HepG2 (cell line): ENCODE data around the gene BSN. TPM values are rescaled to one million over a fixed set of nuclear protein-coding genes. Genes with fewer than 3 reads are reported as not detected.

ENCODE experiments used
- ATAC-seq: fragments of 200-7000 bp; cut with Tn5 transposase; 3 replicates; pipeline ENCODE4 v1.9.1; 2020; ENCODE audit warnings: mild to moderate bottlenecking, moderate library complexity
- BruUV-seq: library from RNA; stranded (reverse); fragments of 400-500 nt; replicated peaks from 2 replicates; lab custom pipeline; 2021; lab: Mats Ljungman, UMichigan
- CTCF ChIA-PET: fragments of 300-600 bp; formaldehyde crosslinking; extraction: SDS; loops from one replicate; lab custom pipeline; 2021; ENCODE audit warnings: low total read pairs, inconsistent platforms, low intra/inter-chr PET ratio; lab: Yijun Ruan, JAX
- POLR2A ChIA-PET: fragments of 350-600 bp; sonication (Branson Sonifier 250); formaldehyde crosslinking; loops from one replicate; lab custom pipeline; 2020; ENCODE audit warnings: antibody characterized with exemption, inconsistent platforms; lab: Yijun Ruan, JAX
- DNase-seq: peaks from one replicate; pipeline ENCODE4 v3.0.0-alpha.2; 2015; ENCODE audit warnings: low spot score
- FAIRE-seq: peaks from 3 replicates; lab custom pipeline; 2011; peaks lifted over from hg19 to GRCh38; lab: Jason Lieb, UNC
- H2AFZ ChIP-seq: one replicate; pipeline ENCODE4 v1.6.1; 2011; ENCODE audit warnings: low read length, inconsistent platforms
- H3K27ac ChIP-seq: fragments of 300-600 bp; 3 replicates; pipeline ENCODE4 v1.8.0; 2011; ENCODE audit warnings: mixed run types, mild to moderate bottlenecking, mixed read lengths, low read length, inconsistent platforms; ENCODE audit not compliant: insufficient read depth; ENCODE audit errors: extremely low read length
- H3K27me3 ChIP-seq, 2 experiments: fragments of 200-600 bp in 1 of 2; 2 replicates in 1 of 2; 3 replicates in 1 of 2; pipeline versions ENCODE4 v1.6.0 to v1.8.0; 2011; ENCODE audit warnings: low read length in 2 of 2, mild to moderate bottlenecking in 2 of 2, moderate library complexity in 2 of 2, inconsistent platforms in 1 of 2; ENCODE audit not compliant: insufficient read depth in 2 of 2, control insufficient read depth in 1 of 2
- H3K36me3 ChIP-seq, 2 experiments: fragments of 200-600 bp in 1 of 2; replicated peaks in 1 of 2; 2 replicates in 1 of 2; 3 replicates in 1 of 2; pipeline versions ENCODE4 v1.5.1 to v1.8.0; 2011; ENCODE audit warnings: low read length in 2 of 2, inconsistent platforms in 1 of 2; ENCODE audit not compliant: insufficient read depth in 2 of 2, control insufficient read depth in 1 of 2
- H3K4me1 ChIP-seq: 2 replicates; pipeline ENCODE4 v1.5.1; 2012; ENCODE audit warnings: low read length, inconsistent platforms; ENCODE audit not compliant: insufficient read depth
- H3K4me2 ChIP-seq: 2 replicates; pipeline ENCODE4 v1.6.0; 2011; ENCODE audit warnings: low read depth, low read length, inconsistent platforms
- H3K4me3 ChIP-seq, 3 experiments: fragments of 200-600 bp in 1 of 3; sonication (generic), shearing (Covaris generic) in 1 of 3; replicated peaks in 1 of 3; 2 replicates each; pipeline ENCODE4 v1.5.1; 2011 to 2016; ENCODE audit warnings: low read length in 3 of 3, inconsistent platforms in 2 of 3, low read depth in 2 of 3, mild to moderate bottlenecking in 2 of 3, control low read depth in 1 of 3, mixed read lengths in 1 of 3; ENCODE audit not compliant: insufficient read depth in 1 of 3
- H3K79me2 ChIP-seq: one replicate; pipeline ENCODE4 v1.6.1; 2011; ENCODE audit warnings: low read length, inconsistent platforms; ENCODE audit not compliant: insufficient read depth
- H3K9ac ChIP-seq: 2 replicates; pipeline ENCODE4 v1.6.0; 2011; ENCODE audit warnings: mild to moderate bottlenecking, low read depth, low read length, inconsistent platforms; ENCODE audit not compliant: insufficient read depth
- H3K9me3 ChIP-seq: 2 replicates; pipeline ENCODE4 v1.5.1; 2012; ENCODE audit warnings: mild to moderate bottlenecking, low read length
- H4K20me1 ChIP-seq: 2 replicates; pipeline ENCODE4 v1.6.0; 2011; ENCODE audit warnings: inconsistent platforms, mild to moderate bottlenecking, low read length, moderate library complexity; ENCODE audit not compliant: insufficient read depth
- BCL6 ChIP-seq: IDR thresholded peaks from 2 replicates; pipeline ENCODE4 v1.6.1; 2016; ENCODE audit warnings: missing genetic modification reagents, missing compliant biosample characterization
- CREB3 ChIP-seq: sonication (generic); formaldehyde crosslinking; IDR thresholded peaks from 2 replicates; pipeline ENCODE4 v1.5.0; 2020; ENCODE audit warnings: missing genetic modification reagents
- DR1 ChIP-seq: sonication (generic); formaldehyde crosslinking; IDR thresholded peaks from 2 replicates; pipeline ENCODE4 v1.8.0; 2021; ENCODE audit warnings: mild to moderate bottlenecking, missing genetic modification reagents, inconsistent platforms
- FOXA3 ChIP-seq: IDR thresholded peaks from 2 replicates; pipeline ENCODE4 v1.6.1; 2016; ENCODE audit warnings: missing genetic modification reagents, missing compliant biosample characterization
- FOXJ3 ChIP-seq: sonication (generic); formaldehyde crosslinking; IDR thresholded peaks from 2 replicates; pipeline ENCODE4 v1.4.0; 2020; ENCODE audit warnings: missing genetic modification reagents, mild to moderate bottlenecking, borderline replicate concordance
- GABPB1 ChIP-seq: IDR thresholded peaks from 2 replicates; pipeline ENCODE4 v1.6.1; 2016; ENCODE audit warnings: mild to moderate bottlenecking, missing genetic modification reagents, moderate library complexity, missing compliant biosample characterization
- ISL2 ChIP-seq: sonication (generic); formaldehyde crosslinking; IDR thresholded peaks from 2 replicates; pipeline ENCODE4 v1.5.0; 2020; ENCODE audit warnings: missing genetic modification reagents
- JDP2 ChIP-seq: sonication (generic); formaldehyde crosslinking; IDR thresholded peaks from 2 replicates; pipeline ENCODE4 v1.8.1; 2022; ENCODE audit warnings: missing genetic modification reagents, borderline replicate concordance
- KMT2B ChIP-seq: IDR thresholded peaks from 2 replicates; pipeline ENCODE4 v1.6.1; 2016; ENCODE audit warnings: missing genetic modification reagents, missing compliant biosample characterization
- RAD21 ChIP-seq: fragments of 450-650 bp; formaldehyde crosslinking; IDR thresholded peaks from 2 replicates; pipeline ENCODE4 v1.5.0; 2020; ENCODE audit warnings: mild to moderate bottlenecking
- SRSF4 ChIP-seq: fragments of 200-400 bp; formaldehyde crosslinking; IDR thresholded peaks from one replicate; pipeline ENCODE4 v1.6.1; 2018; ENCODE audit warnings: mild to moderate bottlenecking, low read depth, low read length, moderate library complexity; ENCODE audit not compliant: poor library complexity, severe bottlenecking
- TCF7L2 ChIP-seq: IDR thresholded peaks from 2 replicates; pipeline ENCODE4 v1.6.1; 2011; ENCODE audit warnings: mild to moderate bottlenecking, low read depth, low read length, moderate library complexity
- TOE1 ChIP-seq: sonication (generic); formaldehyde crosslinking; IDR thresholded peaks from 2 replicates; pipeline ENCODE4 v1.4.0; 2020; ENCODE audit warnings: mild to moderate bottlenecking, missing genetic modification reagents
- TSC22D2 ChIP-seq: sonication (generic); formaldehyde crosslinking; IDR thresholded peaks from 2 replicates; pipeline ENCODE4 v1.5.1; 2020; ENCODE audit warnings: missing genetic modification reagents, mild to moderate bottlenecking, borderline replicate concordance
- ZNF256 ChIP-seq: sonication (generic); formaldehyde crosslinking; conservative IDR thresholded peaks from 2 replicates; pipeline ENCODE4 v1.4.0; 2020; ENCODE audit warnings: missing genetic modification reagents
- ZNF33B ChIP-seq: sonication (generic); formaldehyde crosslinking; IDR thresholded peaks from 2 replicates; pipeline ENCODE4 v1.5.1; 2020; ENCODE audit warnings: mild to moderate bottlenecking, missing genetic modification reagents
- WGBS: methylation state at CpG from one replicate; pipeline ENCODE4 v1.1.6; 2017; ENCODE audit warnings: low lambda C conversion rate; 5-methylcytosine and 5-hydroxymethylcytosine counted together
- in situ Hi-C: cut with HindIII; loops from 2 replicates; pipeline ENCODE4 v1.10.0; 2017; ENCODE audit warnings: low pct_unique_long_range_greater_than_20kb; ENCODE audit not compliant: extremely low pct_ligation_motif_present
- intact Hi-C: fragments of 100-400 bp; cut with micrococcal nuclease; formaldehyde crosslinking; loops from one replicate; pipeline ENCODE4 v1.10.0; 2022; ENCODE audit not compliant: unreplicated experiment
- polyA plus RNA-seq, 8 experiments: library from polyadenylated mRNA; depleted of rRNA in 3 of 8; stranded (reverse) in 7 of 8; unstranded in 1 of 8; fragments of >200 nt; fragmentation: Illumina TruSeq in 4 of 8; extraction: Trizol in 4 of 8; gene quantifications; 2 replicates each; pipeline versions ENCODE4 v1.2.1 to v1.2.3, GENCODE V29; 2011 to 2016; ENCODE audit warnings: low read depth in 4 of 8, missing spikeins in 1 of 8, mixed read lengths in 1 of 8; ENCODE audit not compliant: insufficient read depth in 1 of 8
- total RNA-seq, 5 experiments: library from RNA; depleted of rRNA; stranded (reverse); fragments of >200 nt; fragmentation: Illumina TruSeq; extraction: Trizol; gene quantifications; 2 replicates each; pipeline ENCODE4 v1.2.3, GENCODE V29; 2016; ENCODE audit warnings: low read depth in 1 of 5
- TF ChIP-seq, protein P1 (sequence below): sonication (generic); formaldehyde crosslinking; IDR thresholded peaks from 2 replicates; pipeline ENCODE4 v1.5.1; 2020; ENCODE audit warnings: mild to moderate bottlenecking, missing genetic modification reagents, borderline replicate concordance
- TF ChIP-seq, protein P2 (sequence below): sonication (generic); formaldehyde crosslinking; IDR thresholded peaks from 2 replicates; pipeline ENCODE4 v1.5.1; 2020; ENCODE audit warnings: missing genetic modification reagents, mild to moderate bottlenecking, borderline replicate concordance
- TF ChIP-seq, protein P3 (sequence below): sonication (generic); formaldehyde crosslinking; conservative IDR thresholded peaks from 2 replicates; pipeline ENCODE4 v1.4.0; 2020; ENCODE audit warnings: missing genetic modification reagents

Gene BSN
- total and polyA plus RNA-seq, 2 of the 13 experiments (the other 11 are each of a cell fraction or from before 2014, with no cell fraction given): 0.42 to 0.86 TPM

- TF ChIP-seq CREB3 (CRISPR knock-in tag): no peak
- TF ChIP-seq, protein P1, sequence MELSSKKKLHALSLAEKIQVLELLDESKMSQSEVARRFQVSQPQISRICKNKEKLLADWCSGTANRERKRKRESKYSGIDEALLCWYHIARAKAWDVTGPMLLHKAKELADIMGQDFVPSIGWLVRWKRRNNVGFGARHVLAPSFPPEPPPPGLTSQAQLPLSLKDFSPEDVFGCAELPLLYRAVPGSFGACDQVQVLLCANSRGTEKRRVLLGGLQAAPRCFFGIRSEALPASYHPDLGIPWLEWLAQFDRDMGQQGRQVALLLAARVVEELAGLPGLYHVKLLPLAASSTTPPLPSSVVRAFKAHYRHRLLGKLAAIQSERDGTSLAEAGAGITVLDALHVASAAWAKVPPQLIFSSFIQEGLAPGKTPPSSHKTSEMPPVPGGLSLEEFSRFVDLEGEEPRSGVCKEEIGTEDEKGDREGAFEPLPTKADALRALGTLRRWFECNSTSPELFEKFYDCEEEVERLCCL: no peak
- no peak for TF ChIP-seq JDP2 (CRISPR knock-in tag)
- TF ChIP-seq, all 625 proteins: peak for 0
Observed at GRCh38 chr3:49607796-49608195, 53.5 kb downstream of the BSN start (continued).

- FAIRE-seq: no peak
- POLR2A ChIA-PET: no interaction called here
- H3K9ac ChIP-seq: no peak overlapping the region
- no peak overlapping the region for H3K4me3 ChIP-seq
- CTCF ChIA-PET: no interaction called here
- no peak overlapping the region for H3K4me2 ChIP-seq
- WGBS: 78% methylated on average over 4 of the region's 5 CpGs
- H3K4me1 ChIP-seq: peaks cover 22% of the 10 kb centered on the region
- BruUV-seq: no TSS peak
- ATAC-seq: no peak
- no peaks in the 10 kb centered on the region for H3K79me2 ChIP-seq
- no peak for DNase-seq
- no peaks in the 10 kb centered on the region for H3K36me3 ChIP-seq
- H4K20me1 ChIP-seq: no peaks in the 10 kb centered on the region
- H2AFZ ChIP-seq: no peak overlapping the region
- in situ Hi-C loops: no loop called here
- H3K27ac ChIP-seq: no peak overlapping the region
- intact Hi-C loops: loop anchor here (5.0 kb wide), 1 partner anchor 63 kb away; the partner anchor contains the start of gene APEH
- no peaks in the 10 kb centered on the region for H3K9me3 ChIP-seq
- H3K27me3 ChIP-seq: no peaks in the 10 kb centered on the region
- TF ChIP-seq ZNF33B (CRISPR knock-in tag): no peak
- TF ChIP-seq TSC22D2 (CRISPR knock-in tag): no peak
- no peak for TF ChIP-seq FOXA3 (CRISPR knock-in tag)
- TF ChIP-seq FOXJ3 (CRISPR knock-in tag): no peak
- no peak for TF ChIP-seq BCL6
- TF ChIP-seq ISL2 (CRISPR knock-in tag): no peak
- no peak for TF ChIP-seq RAD21
- TF ChIP-seq, protein P2, sequence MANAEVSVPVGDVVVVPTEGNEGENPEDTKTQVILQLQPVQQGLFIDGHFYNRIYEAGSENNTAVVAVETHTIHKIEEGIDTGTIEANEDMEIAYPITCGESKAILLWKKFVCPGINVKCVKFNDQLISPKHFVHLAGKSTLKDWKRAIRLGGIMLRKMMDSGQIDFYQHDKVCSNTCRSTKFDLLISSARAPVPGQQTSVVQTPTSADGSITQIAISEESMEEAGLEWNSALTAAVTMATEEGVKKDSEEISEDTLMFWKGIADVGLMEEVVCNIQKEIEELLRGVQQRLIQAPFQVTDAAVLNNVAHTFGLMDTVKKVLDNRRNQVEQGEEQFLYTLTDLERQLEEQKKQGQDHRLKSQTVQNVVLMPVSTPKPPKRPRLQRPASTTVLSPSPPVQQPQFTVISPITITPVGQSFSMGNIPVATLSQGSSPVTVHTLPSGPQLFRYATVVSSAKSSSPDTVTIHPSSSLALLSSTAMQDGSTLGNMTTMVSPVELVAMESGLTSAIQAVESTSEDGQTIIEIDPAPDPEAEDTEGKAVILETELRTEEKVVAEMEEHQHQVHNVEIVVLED (CRISPR knock-in tag): no peak
- TF ChIP-seq SRSF4: no peak
- TF ChIP-seq, protein P3, sequence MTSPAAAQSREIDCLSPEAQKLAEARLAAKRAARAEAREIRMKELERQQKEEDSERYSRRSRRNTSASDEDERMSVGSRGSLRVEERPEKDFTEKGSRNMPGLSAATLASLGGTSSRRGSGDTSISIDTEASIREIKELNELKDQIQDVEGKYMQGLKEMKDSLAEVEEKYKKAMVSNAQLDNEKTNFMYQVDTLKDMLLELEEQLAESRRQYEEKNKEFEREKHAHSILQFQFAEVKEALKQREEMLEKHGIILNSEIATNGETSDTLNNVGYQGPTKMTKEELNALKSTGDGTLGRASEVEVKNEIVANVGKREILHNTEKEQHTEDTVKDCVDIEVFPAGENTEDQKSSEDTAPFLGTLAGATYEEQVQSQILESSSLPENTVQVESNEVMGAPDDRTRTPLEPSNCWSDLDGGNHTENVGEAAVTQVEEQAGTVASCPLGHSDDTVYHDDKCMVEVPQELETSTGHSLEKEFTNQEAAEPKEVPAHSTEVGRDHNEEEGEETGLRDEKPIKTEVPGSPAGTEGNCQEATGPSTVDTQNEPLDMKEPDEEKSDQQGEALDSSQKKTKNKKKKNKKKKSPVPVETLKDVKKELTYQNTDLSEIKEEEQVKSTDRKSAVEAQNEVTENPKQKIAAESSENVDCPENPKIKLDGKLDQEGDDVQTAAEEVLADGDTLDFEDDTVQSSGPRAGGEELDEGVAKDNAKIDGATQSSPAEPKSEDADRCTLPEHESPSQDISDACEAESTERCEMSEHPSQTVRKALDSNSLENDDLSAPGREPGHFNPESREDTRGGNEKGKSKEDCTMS (CRISPR knock-in tag): no peak
- no peak for TF ChIP-seq DR1 (CRISPR knock-in tag)
- no peak for TF ChIP-seq GABPB1 (CRISPR knock-in tag)
- TF ChIP-seq ZNF256 (CRISPR knock-in tag): no peak
- TF ChIP-seq TCF7L2: no peak
- TF ChIP-seq TOE1 (CRISPR knock-in tag): no peak
- TF ChIP-seq KMT2B (CRISPR knock-in tag): no peak
Observed at GRCh38 chr3:49609314-49609713, 55.0 kb downstream of the BSN start.
